RWPE2 (cell line): ENCODE results near the gene ZNF628.
"Not testable (repeated sequence)": the region's sequence is repeated elsewhere in the genome, so short reads cannot be mapped to it uniquely, and the experiment has no call there.

Source experiments
- ATAC-seq: fragments of 200-7000 bp; cut with Tn5 transposase; 3 replicates; pipeline ENCODE4 v1.9.1; 2021; ENCODE audit warnings: low read depth
- DNase-seq: peaks from one replicate; pipeline ENCODE4 v3.0.0-alpha.2; 2020; ENCODE audit warnings: low spot score
- H3K27ac ChIP-seq: fragments of 450-650 bp; 2 replicates; pipeline ENCODE4 v1.5.1; 2017; ENCODE audit warnings: mild to moderate bottlenecking; ENCODE audit not compliant: poor library complexity, severe bottlenecking
- H3K27me3 ChIP-seq: fragments of 250-450 bp; sonication (Bioruptor Pico); 2 replicates; pipeline ENCODE4 v1.5.1; 2021; ENCODE audit warnings: mild to moderate bottlenecking, moderate library complexity; ENCODE audit not compliant: insufficient read depth, poor library complexity, severe bottlenecking
- H3K36me3 ChIP-seq: fragments of 250-450 bp; sonication (Bioruptor Pico); 2 replicates; pipeline ENCODE4 v1.5.1; 2020; ENCODE audit warnings: low read depth, mild to moderate bottlenecking, moderate library complexity
- H3K4me1 ChIP-seq: fragments of 250-450 bp; sonication (Bioruptor Pico); 2 replicates; pipeline ENCODE4 v1.5.1; 2021; ENCODE audit warnings: mild to moderate bottlenecking, moderate library complexity; ENCODE audit not compliant: insufficient read depth, poor library complexity, severe bottlenecking
- H3K4me3 ChIP-seq: fragments of 250-450 bp; sonication (Bioruptor Pico); 2 replicates; pipeline ENCODE4 v1.5.1; 2021; ENCODE audit warnings: mild to moderate bottlenecking, moderate library complexity; ENCODE audit not compliant: severe bottlenecking
- H3K9me3 ChIP-seq: fragments of 250-450 bp; sonication (Bioruptor Pico); 2 replicates; pipeline ENCODE4 v1.5.1; 2021; ENCODE audit warnings: mild to moderate bottlenecking, moderate library complexity; ENCODE audit not compliant: severe bottlenecking
- CTCF ChIP-seq: fragments of 450-650 bp; IDR thresholded peaks from one replicate; pipeline ENCODE4 v1.5.1; 2017; ENCODE audit warnings: mild to moderate bottlenecking, moderate library complexity; ENCODE audit not compliant: poor library complexity, severe bottlenecking

Gene ZNF628

GRCh38 chr19:55443824-55444480, 32.5 kb upstream of the ZNF628 start:
- no peaks in the 10 kb centered on the region for H3K36me3 ChIP-seq
- peaks cover 4% of the 10 kb centered on the region for H3K4me1 ChIP-seq
- no peak for TF ChIP-seq CTCF
- H3K27me3 ChIP-seq = peaks cover 46% of the 10 kb centered on the region
- no peaks in the 10 kb centered on the region for H3K9me3 ChIP-seq
- no peak overlapping the region for H3K4me3 ChIP-seq
- ATAC-seq (no peak), DNase-seq (no peak)
- no peak overlapping the region for H3K27ac ChIP-seq

- Histone ChIP-seq H3K36me3 (no peaks in the 10 kb centered on the region), H3K4me1 (peaks cover 4% of the 10 kb centered on the region), H3K27me3 (peaks cover 46% of the 10 kb centered on the region), H3K4me3 (no peak overlapping the region), H3K27ac (no peak overlapping the region), H3K9me3 (no peaks in the 10 kb centered on the region)
- no peak for DNase-seq
- TF ChIP-seq CTCF = no peak
- ATAC-seq = no peak
Observed at GRCh38 chr19:55444646-55445045, 31.8 kb upstream of the ZNF628 start.

GRCh38 chr19:55446060-55446459, 30.4 kb upstream of the ZNF628 start:
- peak; percentile 76 for DNase-seq
- ATAC-seq = peak; percentile 64
- Histone ChIP-seq H3K36me3 (no peaks in the 10 kb centered on the region), H3K27me3 (peaks cover 41% of the 10 kb centered on the region), H3K9me3 (no peaks in the 10 kb centered on the region), H3K4me1 (peaks cover 4% of the 10 kb centered on the region), H3K27ac (no peak overlapping the region), H3K4me3 (no peak overlapping the region)
- TF ChIP-seq CTCF = no peak

- ATAC-seq (peak; percentile 80), DNase-seq (peak; percentile 81)
- no peak overlapping the region for H3K4me3 ChIP-seq
- peaks cover 4% of the 10 kb centered on the region for H3K4me1 ChIP-seq
- TF ChIP-seq CTCF = no peak
- H3K27me3 ChIP-seq = peaks cover 42% of the 10 kb centered on the region
- no peak overlapping the region for H3K27ac ChIP-seq
- H3K36me3 ChIP-seq = no peaks in the 10 kb centered on the region
- H3K9me3 ChIP-seq = no peaks in the 10 kb centered on the region
Observed at GRCh38 chr19:55447421-55448174, 28.8 kb upstream of the ZNF628 start.

- not testable (repeated sequence) for H3K36me3 ChIP-seq, ATAC-seq
- peaks cover 38% of the 10 kb centered on the region for H3K27me3 ChIP-seq
Observed at GRCh38 chr19:55448175-55448490, 28.3 kb upstream of the ZNF628 start.

More at GRCh38 chr19:55448175-55448490, 28.3 kb upstream of the ZNF628 start:
- H3K27ac ChIP-seq, H3K4me1 ChIP-seq, H3K9me3 ChIP-seq, H3K4me3 ChIP-seq, DNase-seq: not testable (repeated sequence)
